GM19193 (cell line): ENCODE measurements around the gene HCLS1.

ENCODE experiments used
- POLR2A ChIP-seq: IDR thresholded peaks from 4 replicates; pipeline ENCODE4 v1.6.1; 2011; ENCODE audit not compliant: insufficient read depth, insufficient read length; ENCODE audit errors: extremely low read depth

HCLS1 gene

GRCh38 chr3:121665488-121665887 is 4.8 kb upstream of the HCLS1 start:
- TF ChIP-seq POLR2A, result no peak

GRCh38 chr3:121663171-121663847 is 2.6 kb upstream of the HCLS1 start:
- TF ChIP-seq POLR2A, result no peak

- no peak for TF ChIP-seq POLR2A
These were observed 2.0 kb upstream of the HCLS1 start for GRCh38 chr3:121662742-121663141.

- TF ChIP-seq POLR2A, result no peak
These were observed 673 bp upstream of the HCLS1 start for GRCh38 chr3:121661376-121661775.

- no peak for TF ChIP-seq POLR2A
These were observed 1.1 kb downstream of the HCLS1 start for GRCh38 chr3:121659586-121659985.

GRCh38 chr3:121658716-121659435 is 1.8 kb downstream of the HCLS1 start:
- TF ChIP-seq POLR2A, result no peak

GRCh38 chr3:121654493-121655385 is 6.0 kb downstream of the HCLS1 start:
- no peak for TF ChIP-seq POLR2A

GRCh38 chr3:121651684-121652083 is 9.0 kb downstream of the HCLS1 start:
- no peak for TF ChIP-seq POLR2A

GRCh38 chr3:121649645-121650044 is 11.1 kb downstream of the HCLS1 start:
- TF ChIP-seq POLR2A, result no peak

GRCh38 chr3:121648219-121648958 is 12.3 kb downstream of the HCLS1 start:
- TF ChIP-seq POLR2A, result no peak

GRCh38 chr3:121645054-121645453 is 15.6 kb downstream of the HCLS1 start:
- no peak for TF ChIP-seq POLR2A

- no peak for TF ChIP-seq POLR2A
These were observed 17.9 kb downstream of the HCLS1 start for GRCh38 chr3:121642601-121643314.

GRCh38 chr3:121641127-121641526 is 19.6 kb downstream of the HCLS1 start:
- no peak for TF ChIP-seq POLR2A

- TF ChIP-seq POLR2A, result no peak
These were observed 22.8 kb downstream of the HCLS1 start for GRCh38 chr3:121637922-121638321.
